ENCODE results near the gene PLCE1. TPM values are rescaled to one million over a fixed set of nuclear protein-coding genes. Genes with fewer than 3 reads are reported as not detected.

PLCE1 gene
- total and polyA plus RNA-seq, 2 experiments from 2014 or later = 0.10 to 0.58 TPM

GRCh38 chr10:94042001-94042833 is 48.5 kb downstream of the PLCE1 start (continued):
- TF ChIP-seq, protein P1, sequence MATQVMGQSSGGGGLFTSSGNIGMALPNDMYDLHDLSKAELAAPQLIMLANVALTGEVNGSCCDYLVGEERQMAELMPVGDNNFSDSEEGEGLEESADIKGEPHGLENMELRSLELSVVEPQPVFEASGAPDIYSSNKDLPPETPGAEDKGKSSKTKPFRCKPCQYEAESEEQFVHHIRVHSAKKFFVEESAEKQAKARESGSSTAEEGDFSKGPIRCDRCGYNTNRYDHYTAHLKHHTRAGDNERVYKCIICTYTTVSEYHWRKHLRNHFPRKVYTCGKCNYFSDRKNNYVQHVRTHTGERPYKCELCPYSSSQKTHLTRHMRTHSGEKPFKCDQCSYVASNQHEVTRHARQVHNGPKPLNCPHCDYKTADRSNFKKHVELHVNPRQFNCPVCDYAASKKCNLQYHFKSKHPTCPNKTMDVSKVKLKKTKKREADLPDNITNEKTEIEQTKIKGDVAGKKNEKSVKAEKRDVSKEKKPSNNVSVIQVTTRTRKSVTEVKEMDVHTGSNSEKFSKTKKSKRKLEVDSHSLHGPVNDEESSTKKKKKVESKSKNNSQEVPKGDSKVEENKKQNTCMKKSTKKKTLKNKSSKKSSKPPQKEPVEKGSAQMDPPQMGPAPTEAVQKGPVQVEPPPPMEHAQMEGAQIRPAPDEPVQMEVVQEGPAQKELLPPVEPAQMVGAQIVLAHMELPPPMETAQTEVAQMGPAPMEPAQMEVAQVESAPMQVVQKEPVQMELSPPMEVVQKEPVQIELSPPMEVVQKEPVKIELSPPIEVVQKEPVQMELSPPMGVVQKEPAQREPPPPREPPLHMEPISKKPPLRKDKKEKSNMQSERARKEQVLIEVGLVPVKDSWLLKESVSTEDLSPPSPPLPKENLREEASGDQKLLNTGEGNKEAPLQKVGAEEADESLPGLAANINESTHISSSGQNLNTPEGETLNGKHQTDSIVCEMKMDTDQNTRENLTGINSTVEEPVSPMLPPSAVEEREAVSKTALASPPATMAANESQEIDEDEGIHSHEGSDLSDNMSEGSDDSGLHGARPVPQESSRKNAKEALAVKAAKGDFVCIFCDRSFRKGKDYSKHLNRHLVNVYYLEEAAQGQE (IDR thresholded peaks at IDR 0.05; ENCODE audit: unreplicated experiment) = no peak
- TF ChIP-seq ZNF331 (CRISPR knock-in tag; IDR thresholded peaks at IDR 0.05; ENCODE audit: low read depth) = no peak
- no peak for TF ChIP-seq JUNB (IDR thresholded peaks at IDR 0.05; ENCODE audit: unreplicated experiment)
- TF ChIP-seq CREB1 (CRISPR knock-in tag; IDR thresholded peaks at IDR 0.05; ENCODE audit: low read depth) = no peak

- Mint-ChIP-seq H3K4me3 (no peak overlapping the region), H3K9me3 (no peaks in the 10 kb centered on the region), H3K4me1 (peaks cover 9% of the 10 kb centered on the region; the same call in 2 of the 3 replicates), H3K36me3 (ENCODE audit: low read depth) (no peaks in the 10 kb centered on the region), H3K27me3 (ENCODE audit: insufficient read depth, low read depth, poor library complexity) (no peaks in the 10 kb centered on the region), H3K27ac (no peak overlapping the region)
- no peak for TF ChIP-seq ZNF114 (CRISPR knock-in tag; IDR thresholded peaks at IDR 0.05)
- TF ChIP-seq, protein P1 (IDR thresholded peaks at IDR 0.05; ENCODE audit: unreplicated experiment) = no peak
- TF ChIP-seq, protein P2, sequence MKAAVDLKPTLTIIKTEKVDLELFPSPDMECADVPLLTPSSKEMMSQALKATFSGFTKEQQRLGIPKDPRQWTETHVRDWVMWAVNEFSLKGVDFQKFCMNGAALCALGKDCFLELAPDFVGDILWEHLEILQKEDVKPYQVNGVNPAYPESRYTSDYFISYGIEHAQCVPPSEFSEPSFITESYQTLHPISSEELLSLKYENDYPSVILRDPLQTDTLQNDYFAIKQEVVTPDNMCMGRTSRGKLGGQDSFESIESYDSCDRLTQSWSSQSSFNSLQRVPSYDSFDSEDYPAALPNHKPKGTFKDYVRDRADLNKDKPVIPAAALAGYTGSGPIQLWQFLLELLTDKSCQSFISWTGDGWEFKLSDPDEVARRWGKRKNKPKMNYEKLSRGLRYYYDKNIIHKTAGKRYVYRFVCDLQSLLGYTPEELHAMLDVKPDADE (IDR thresholded peaks at IDR 0.05) = no peak
- TF ChIP-seq ZNF331 (CRISPR knock-in tag; IDR thresholded peaks at IDR 0.05; ENCODE audit: low read depth) = no peak
- TF ChIP-seq NANOG (IDR thresholded peaks at IDR 0.05; ENCODE audit: borderline replicate concordance) = no peak
- TF ChIP-seq CREB1 (CRISPR knock-in tag; IDR thresholded peaks at IDR 0.05; ENCODE audit: low read depth) = no peak
- ATAC-seq (no peak), DNase-seq (ENCODE audit: low spot score) (no peak)
- no peak overlapping the region for H3K27ac ChIP-seq (ENCODE audit: low read depth)
- H3F3A ChIP-seq (replicated peaks; ENCODE audit: low read depth) = no peaks in the 10 kb centered on the region
- H3K4me3 ChIP-seq = no peak overlapping the region
- H2AFZ ChIP-seq = no peak overlapping the region
- H3K4me2 ChIP-seq = no peak overlapping the region
- H3K79me2 ChIP-seq (replicated peaks; ENCODE audit: insufficient read depth) = no peaks in the 10 kb centered on the region
- H3K4me1 ChIP-seq (ENCODE audit: insufficient read depth) = 0 out of 2 replicates have a peak, but pooled peaks cover 5% of the 10 kb centered on the region
- no peaks in the 10 kb centered on the region for H4K20me1 ChIP-seq (replicated peaks; ENCODE audit: insufficient read depth)
- no peaks in the 10 kb centered on the region for H3K36me3 ChIP-seq (ENCODE audit: insufficient read depth)
- H3K27me3 ChIP-seq (ENCODE audit: insufficient read depth) = no peaks in the 10 kb centered on the region
- no peaks in the 10 kb centered on the region for H3K9me2 ChIP-seq (ENCODE audit: insufficient read depth)
Measured at GRCh38 chr10:94042834-94043175, 49.1 kb downstream of the PLCE1 start.

Other genes starting within 250 kb of the PLCE1 start
- gene LGI1, start 236.0 kb upstream of the PLCE1 start, total RNA-seq (2014; rRNA removed; shearing (Covaris generic)) = 0.28 TPM in 1 of 2 replicates, not detected in the other
- gene LGI1, start 236.0 kb upstream of the PLCE1 start, polyA plus RNA-seq (2016; fragmentation: Nextera tagmentation; extraction: Ambion mirVana) = 0.28 and 0.31 TPM in 2 replicates
- gene SLC35G1, start 100.0 kb upstream of the PLCE1 start, total RNA-seq (2014; rRNA removed; shearing (Covaris generic)) = 3.9 and 7.2 TPM in 2 replicates
- gene SLC35G1, start 100.0 kb upstream of the PLCE1 start, polyA plus RNA-seq (2016; fragmentation: Nextera tagmentation; extraction: Ambion mirVana) = 3.3 and 4.1 TPM in 2 replicates